ENCODE measurements around the gene ANAPC16.

- no peak for TF ChIP-seq POLR2AphosphoS5 (IDR thresholded peaks at IDR 0.05; ENCODE audit: low read depth, low read length)
- no peak for TF ChIP-seq TAF1 (IDR thresholded peaks at IDR 0.05; ENCODE audit: low read depth, low read length)
- no peak for TF ChIP-seq POLR2A (IDR thresholded peaks at IDR 0.05; ENCODE audit: low read depth, low read length)
- no peak for TF ChIP-seq PAX5 (IDR thresholded peaks at IDR 0.05; ENCODE audit: insufficient read depth, low read length, severe bottlenecking)
- no peak for TF ChIP-seq SPI1 (IDR thresholded peaks at IDR 0.05; ENCODE audit: low read depth, low read length)
- TF ChIP-seq POU2F2 (IDR thresholded peaks at IDR 0.05; ENCODE audit: low read depth, low read length) = no peak
Observed at GRCh38 chr10:72194949-72195348, 20.9 kb upstream of the ANAPC16 start.

Measured in GM12891 (cell line).